Uterus (tissue), 4 donors: Measurements from ENCODE around the gene KAT2A. TPM values are rescaled to one million over a fixed set of nuclear protein-coding genes. Genes with fewer than 3 reads are reported as not detected.

Experiments used
- DNase-seq, 2 donors: peaks; one replicate each; pipeline ENCODE4 v3.0.0-alpha.2; 2019 to 2020
- H3K27ac ChIP-seq, 2 donors: fragments of 200-600 bp; sonication (generic); 1 replicate in 1 of 2; 2 replicates in 1 of 2; pipeline ENCODE4 v1.5.1; 2016 to 2018
- H3K27me3 ChIP-seq, 2 donors: fragments of 200-600 bp; sonication (generic); one replicate each; pipeline ENCODE4 v1.5.1; 2018 to 2019; ENCODE audit warnings: control low read depth in 1 of 2
- H3K36me3 ChIP-seq, 2 donors: fragments of 200-600 bp; sonication (generic); one replicate each; pipeline ENCODE4 v1.5.1; 2019; ENCODE audit warnings: control low read depth in 1 of 2
- H3K4me1 ChIP-seq, 2 donors: fragments of 200-600 bp; sonication (generic); one replicate each; pipeline ENCODE4 v1.5.1; 2018 to 2019; ENCODE audit warnings: control low read depth in 1 of 2
- H3K4me3 ChIP-seq, 2 donors: fragments of 200-600 bp; sonication (generic); 1 replicate in 1 of 2; 2 replicates in 1 of 2; pipeline ENCODE4 v1.5.1; 2018 to 2019; ENCODE audit warnings: mild to moderate bottlenecking in 1 of 2
- H3K9me3 ChIP-seq, 2 donors: fragments of 200-600 bp; sonication (generic); one replicate each; pipeline ENCODE4 v1.5.1; 2019; ENCODE audit warnings: control low read depth in 1 of 2
- POLR2A ChIP-seq, 2 donors: fragments of 450-650 bp; IDR thresholded peaks; one replicate each; pipeline ENCODE4 v1.6.1; 2016; ENCODE audit warnings: antibody characterized with exemption in 2 of 2, mild to moderate bottlenecking in 1 of 2, moderate library complexity in 1 of 2
- intact Hi-C: fragments of 100-400 bp; cut with DNase I; formaldehyde crosslinking; loops from one replicate; pipeline ENCODE4 v1.15.1; 2023; ENCODE audit warnings: low total_unique reads
- total RNA-seq, 4 donors: library from RNA; depleted of rRNA in 3 of 4; stranded (reverse); fragments of >200 nt in 3 of 4; gene quantifications; one replicate each; pipeline versions ENCODE4 v1.1.0 to v1.2.4, GENCODE V29; 2014 to 2023
- TF ChIP-seq, protein P1 (sequence below), 4 experiments: fragments of 200-600 bp in 2 of 4; fragments of 450-650 bp in 2 of 4; sonication (generic) in 2 of 4; IDR thresholded peaks; one replicate each; pipeline ENCODE4 v1.5.1; 2016 to 2019; ENCODE audit warnings: antibody characterized with exemption in 4 of 4, mild to moderate bottlenecking in 2 of 4, moderate library complexity in 1 of 4
- donor health status: DM: yes; HTN: yes; CAD: no.

KAT2A gene
- total RNA-seq, 4 donors from 2014 or later: 20.9 to 80.9 (median 39.2) TPM

DNA sequence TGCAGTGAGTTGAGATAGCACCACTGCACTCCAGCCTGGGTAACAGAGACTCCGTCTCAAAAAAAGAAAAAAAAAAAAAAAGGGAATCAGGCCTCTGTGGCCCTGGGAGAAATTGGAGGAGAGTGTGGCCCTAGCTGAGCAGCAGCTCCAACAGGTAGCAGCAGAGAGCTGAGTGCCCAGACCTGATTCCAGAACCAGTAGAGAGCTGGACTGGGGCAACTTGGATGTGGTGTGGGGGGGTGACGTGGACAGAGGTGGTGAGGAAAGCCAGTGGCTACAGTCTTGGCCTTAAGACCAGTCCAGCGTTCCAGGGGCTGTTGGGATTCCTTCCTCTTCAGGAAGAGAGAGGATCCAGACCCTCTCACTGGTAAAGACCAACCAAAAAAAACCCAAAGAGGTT lies 3.1 kb upstream of the KAT2A start:
- TF ChIP-seq, protein P1, sequence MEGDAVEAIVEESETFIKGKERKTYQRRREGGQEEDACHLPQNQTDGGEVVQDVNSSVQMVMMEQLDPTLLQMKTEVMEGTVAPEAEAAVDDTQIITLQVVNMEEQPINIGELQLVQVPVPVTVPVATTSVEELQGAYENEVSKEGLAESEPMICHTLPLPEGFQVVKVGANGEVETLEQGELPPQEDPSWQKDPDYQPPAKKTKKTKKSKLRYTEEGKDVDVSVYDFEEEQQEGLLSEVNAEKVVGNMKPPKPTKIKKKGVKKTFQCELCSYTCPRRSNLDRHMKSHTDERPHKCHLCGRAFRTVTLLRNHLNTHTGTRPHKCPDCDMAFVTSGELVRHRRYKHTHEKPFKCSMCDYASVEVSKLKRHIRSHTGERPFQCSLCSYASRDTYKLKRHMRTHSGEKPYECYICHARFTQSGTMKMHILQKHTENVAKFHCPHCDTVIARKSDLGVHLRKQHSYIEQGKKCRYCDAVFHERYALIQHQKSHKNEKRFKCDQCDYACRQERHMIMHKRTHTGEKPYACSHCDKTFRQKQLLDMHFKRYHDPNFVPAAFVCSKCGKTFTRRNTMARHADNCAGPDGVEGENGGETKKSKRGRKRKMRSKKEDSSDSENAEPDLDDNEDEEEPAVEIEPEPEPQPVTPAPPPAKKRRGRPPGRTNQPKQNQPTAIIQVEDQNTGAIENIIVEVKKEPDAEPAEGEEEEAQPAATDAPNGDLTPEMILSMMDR (IDR thresholded peaks at IDR 0.05): no peak
- TF ChIP-seq POLR2A (IDR thresholded peaks at IDR 0.05): no peak
- Histone ChIP-seq H3K9me3 (no peaks in the 10 kb centered on the region), H3K27me3 (no peaks in the 10 kb centered on the region), H3K27ac (no peak overlapping the region), H3K4me3 (no peak overlapping the region), H3K36me3 (no peaks in the 10 kb centered on the region), H3K4me1 (peaks cover 0 to 9% of the 10 kb centered on the region in 2 donors)
- no peak for DNase-seq
- intact Hi-C loops: no loop called here

DNA sequence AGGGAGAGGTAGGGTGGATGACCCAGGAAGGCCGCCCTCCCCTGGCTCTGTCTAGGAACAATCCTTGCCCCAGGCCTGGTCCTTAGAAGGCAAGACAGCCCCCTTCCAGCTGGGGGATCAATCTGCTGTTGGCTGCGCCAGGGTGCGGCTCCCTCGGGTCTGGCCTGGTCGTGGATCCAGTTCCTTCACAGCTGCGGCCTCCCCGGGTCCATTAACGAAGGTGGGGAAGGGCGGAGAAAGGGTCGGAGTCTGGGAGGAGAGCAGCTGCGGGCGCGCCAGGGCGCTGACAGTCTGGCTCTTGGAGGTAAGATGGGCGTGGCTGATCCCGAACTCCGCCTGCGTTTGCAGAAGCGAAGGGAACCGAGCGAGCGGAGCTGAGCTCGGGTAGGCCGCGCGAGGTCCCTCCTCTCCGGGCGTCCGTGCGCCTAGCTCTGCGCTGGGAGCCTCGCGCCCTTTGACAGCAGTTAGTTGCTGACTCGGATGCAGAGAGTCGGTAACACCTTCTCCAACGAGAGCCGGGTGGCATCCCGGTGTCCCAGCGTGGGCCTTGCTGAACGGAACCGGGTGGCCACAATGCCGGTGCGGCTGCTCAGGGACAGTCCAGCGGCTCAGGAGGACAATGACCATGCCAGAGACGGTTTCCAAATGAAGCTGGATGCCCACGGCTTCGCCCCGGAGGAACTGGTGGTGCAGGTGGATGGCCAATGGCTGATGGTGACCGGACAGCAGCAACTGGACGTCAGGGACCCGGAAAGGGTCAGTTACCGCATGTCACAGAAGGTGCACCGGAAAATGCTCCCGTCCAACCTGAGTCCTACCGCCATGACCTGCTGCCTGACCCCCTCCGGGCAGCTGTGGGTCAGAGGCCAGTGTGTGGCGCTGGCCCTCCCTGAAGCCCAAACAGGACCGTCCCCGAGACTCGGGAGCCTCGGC lies 1.5 kb upstream of the KAT2A start, which contains the start of gene HSPB9:
TSS of gene HSPB9 (plus strand) at position 434 of the 933 bp plus-strand sequence. CDS start at position 481, 47 bp downstream.
- no peak for TF ChIP-seq POLR2A (IDR thresholded peaks at IDR 0.05)
- TF ChIP-seq, protein P1 (IDR thresholded peaks at IDR 0.05): no peak
- Histone ChIP-seq H3K36me3 (no peaks in the 10 kb centered on the region), H3K4me3 (peak within 1 kb of the TSS in 1 of 2 donors; percentile 1), H3K27ac (peak within 1 kb of the TSS; percentile 22 to 77), H3K27me3 (no peaks in the 10 kb centered on the region), H3K9me3 (no peaks in the 10 kb centered on the region), H3K4me1 (peaks cover 0 to 9% of the 10 kb centered on the region in 2 donors)
- intact Hi-C loops: no loop called here
- peak in 1 of 2 donors; percentile 69 for DNase-seq

DNA sequence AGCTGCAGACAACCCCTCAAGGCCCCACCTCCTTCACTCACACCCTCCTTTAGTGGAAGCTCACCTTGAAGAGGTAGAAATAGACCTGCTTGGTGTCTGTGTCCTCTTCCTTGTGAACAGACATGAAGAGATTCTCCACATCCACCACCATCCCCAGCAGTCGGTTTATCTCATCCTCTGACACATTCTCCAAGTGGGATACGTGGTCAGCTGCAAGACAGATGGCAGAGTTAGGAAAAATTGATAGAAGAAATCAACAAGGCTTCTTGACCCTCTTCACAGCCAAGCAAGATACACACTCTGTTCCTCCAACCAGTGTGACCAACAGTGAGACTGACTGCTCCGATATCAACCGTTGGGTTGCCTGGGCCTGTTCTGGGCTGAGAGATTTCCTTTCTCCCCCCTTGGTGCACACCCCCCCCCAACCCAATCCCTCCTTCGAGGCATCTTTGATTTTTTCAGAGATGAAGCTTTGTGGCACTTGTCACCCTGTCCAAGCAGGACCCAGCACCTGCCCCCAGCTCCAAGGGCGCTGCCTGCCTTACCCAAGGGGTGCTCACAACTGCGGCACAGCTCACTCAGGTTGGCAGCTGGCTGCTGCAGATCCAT lies 902 bp downstream of the KAT2A start:
- H3K27ac ChIP-seq: no peak overlapping the region
- intact Hi-C loops: no loop called here
- H3K9me3 ChIP-seq: no peaks in the 10 kb centered on the region
- H3K4me3 ChIP-seq: peak overlapping the region; percentile 86 to 90
- no peak for DNase-seq
- TF ChIP-seq, protein P1 (IDR thresholded peaks at IDR 0.05): no peak
- TF ChIP-seq POLR2A (IDR thresholded peaks at IDR 0.05): no peak
- H3K4me1 ChIP-seq: peaks cover 0 to 9% of the 10 kb centered on the region in 2 donors
- no peaks in the 10 kb centered on the region for H3K27me3 ChIP-seq
- H3K36me3 ChIP-seq: no peaks in the 10 kb centered on the region

- no peak overlapping the region for H3K4me3 ChIP-seq
- no peak overlapping the region for H3K27ac ChIP-seq
- peaks cover 0 to 9% of the 10 kb centered on the region in 2 donors for H3K4me1 ChIP-seq
- H3K9me3 ChIP-seq: no peaks in the 10 kb centered on the region
- H3K36me3 ChIP-seq: no peaks in the 10 kb centered on the region
- DNase-seq: no peak
- intact Hi-C loops: loop anchor here (5.0 to 10.0 kb wide), 3 partner anchors 52 to 154 kb away; partner anchors contain the start of gene CNP
- H3K27me3 ChIP-seq: no peaks in the 10 kb centered on the region
- TF ChIP-seq, protein P1 (IDR thresholded peaks at IDR 0.05): no peak
- no peak for TF ChIP-seq POLR2A (IDR thresholded peaks at IDR 0.05)
These were observed 1.9 kb downstream of the KAT2A start for GRCh38 chr17:42119301-42119700.
